Measurements from ENCODE around the gene MBTPS1.
"Not testable (repeated sequence)": the region's sequence is repeated elsewhere in the genome, so short reads cannot be mapped to it uniquely, and the experiment has no call there.

Gene MBTPS1

DNA sequence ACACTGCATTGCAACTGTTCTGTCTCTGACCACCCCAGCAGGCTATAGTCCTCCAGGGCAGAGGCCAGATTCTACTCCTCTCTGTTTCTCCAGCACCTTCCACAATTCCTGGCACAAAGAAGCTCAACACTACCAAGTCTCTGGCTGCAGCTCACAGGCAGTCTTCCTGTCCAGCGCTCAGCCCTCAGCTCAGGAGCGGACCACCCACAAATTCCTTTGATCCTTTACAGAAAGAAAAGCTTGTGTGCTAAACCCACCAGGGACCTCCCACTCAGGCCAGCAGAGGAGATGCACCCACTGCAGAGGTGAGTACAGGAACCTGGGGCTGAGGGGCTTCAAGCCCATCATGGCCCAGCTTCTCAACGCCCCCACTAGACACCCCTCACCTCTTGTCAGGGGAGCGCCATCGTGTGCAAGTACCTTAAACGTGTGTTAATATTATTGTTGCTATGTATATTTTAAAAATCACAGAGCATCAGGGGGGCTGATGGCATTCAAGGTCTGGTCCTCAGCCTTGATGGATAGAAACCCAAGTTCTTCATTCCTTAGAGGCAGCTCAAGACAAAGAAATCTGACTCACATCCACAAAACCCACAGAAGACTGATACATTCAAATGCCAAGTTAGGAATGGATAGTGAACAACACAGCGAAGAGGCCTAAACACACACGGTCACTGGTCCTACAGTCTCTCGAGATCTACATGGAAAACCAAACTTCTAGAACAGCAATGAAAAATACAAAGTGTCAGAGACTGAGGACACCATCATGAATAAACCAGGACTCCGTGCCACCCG is 19.8 kb upstream of the MBTPS1 start:
- DNase-seq: no peak

DNA sequence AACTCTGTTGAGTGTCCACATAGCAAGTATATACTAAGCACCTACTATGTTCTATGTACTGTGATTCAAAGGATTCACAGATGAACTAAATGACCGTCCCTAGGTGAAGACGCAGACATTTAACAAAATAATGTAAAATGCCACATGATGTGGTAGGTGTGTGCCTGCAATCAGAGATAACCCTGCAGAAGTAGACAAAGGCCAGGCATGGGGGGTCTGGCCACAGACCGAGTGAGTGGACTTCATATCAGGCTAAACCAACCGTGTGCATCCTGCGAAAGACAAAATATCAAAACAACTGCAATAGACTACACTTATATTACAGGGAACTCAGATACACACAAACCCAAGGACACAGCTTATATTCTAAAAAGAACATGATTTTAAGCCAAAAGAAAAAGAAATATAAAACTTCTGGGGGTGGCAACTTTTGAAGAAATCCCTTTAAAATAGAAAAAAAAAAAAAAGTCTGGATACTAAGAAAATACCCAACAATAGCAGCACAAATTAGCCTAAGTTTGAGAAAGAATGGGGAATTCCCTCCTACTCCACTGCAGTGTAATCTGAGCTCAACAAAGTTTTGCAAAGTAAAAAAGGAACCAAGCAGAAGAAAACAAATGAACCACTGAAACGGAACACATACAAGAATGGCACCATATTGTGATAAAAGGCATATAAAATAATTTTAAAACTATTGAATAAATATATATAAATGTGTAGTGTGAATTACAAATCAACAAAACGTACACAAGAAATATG is 16.0 kb upstream of the MBTPS1 start:
- no peak for DNase-seq

DNA sequence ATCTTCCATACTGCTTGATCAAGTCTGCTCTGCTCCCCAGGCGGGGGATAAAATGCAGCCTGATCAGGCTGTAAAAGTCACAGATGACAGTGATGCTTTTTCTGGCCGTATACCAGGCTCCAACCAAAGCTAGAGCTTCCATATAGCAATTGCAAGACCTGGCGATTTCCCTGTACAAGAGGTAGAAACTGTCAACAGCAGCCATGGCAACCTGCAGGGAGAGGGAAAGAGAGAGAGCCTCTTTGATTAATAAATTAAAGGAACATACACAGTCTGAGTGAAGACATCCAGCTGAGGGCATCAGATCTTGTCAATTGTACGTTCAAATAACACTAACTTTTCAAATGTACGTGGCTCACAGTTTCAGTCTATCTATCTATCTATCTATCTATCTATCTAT is 14.4 kb upstream of the MBTPS1 start:
- DNase-seq: no peak

DNA sequence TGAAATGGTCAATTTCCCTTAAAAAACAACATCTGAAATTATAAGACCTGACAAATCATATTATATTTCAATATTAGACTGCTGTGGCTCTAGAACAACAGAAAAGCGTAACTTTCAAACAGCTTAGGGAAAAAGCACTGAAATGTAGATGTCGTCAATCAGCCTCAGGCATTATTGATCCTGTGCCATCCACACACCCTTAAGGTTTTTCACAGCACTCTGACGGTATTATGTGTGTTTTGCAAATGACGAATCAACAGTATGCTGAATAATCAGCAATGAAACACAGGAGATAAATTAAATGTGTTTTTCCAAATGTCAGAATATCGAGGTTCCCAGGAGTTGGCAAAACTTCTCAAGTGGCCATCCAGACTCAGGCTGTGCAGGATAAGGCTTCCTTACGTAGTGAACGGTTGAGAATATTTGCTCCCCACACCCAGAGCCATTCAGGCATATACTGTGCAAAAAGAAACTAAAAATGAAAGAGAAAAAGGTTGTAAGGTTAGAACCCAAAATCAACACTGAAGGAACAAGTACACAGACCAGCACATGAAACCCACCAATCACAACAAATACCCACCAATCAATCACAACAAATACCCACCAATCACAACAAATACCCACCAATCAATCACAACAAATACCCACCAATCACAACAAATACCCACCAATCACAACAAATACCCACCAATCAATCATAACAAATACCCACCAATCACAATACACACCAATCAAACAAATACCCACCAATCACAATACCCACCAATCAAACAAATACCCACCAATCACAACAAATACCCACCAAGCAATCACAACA is 7.7 kb upstream of the MBTPS1 start:
- no peak for DNase-seq

DNA sequence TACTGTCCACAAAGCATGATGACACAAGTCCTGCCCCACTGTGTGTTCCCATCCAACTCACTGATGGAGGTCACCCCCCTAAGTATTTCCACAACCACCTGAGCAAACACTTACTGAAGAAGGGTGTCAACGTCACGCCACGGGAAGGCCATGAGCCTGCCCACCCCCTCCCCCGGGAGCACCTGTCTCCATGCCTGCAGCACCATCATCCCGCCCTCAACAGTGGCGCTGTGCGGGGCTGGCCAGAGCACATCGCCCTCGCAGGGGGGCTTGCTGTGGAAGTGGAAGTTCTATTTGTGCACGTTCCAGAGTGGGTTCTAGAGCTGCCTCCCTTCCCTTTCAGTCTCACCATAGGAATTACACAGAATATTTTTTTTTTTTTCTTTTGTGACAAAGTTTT is 4.3 kb upstream of the MBTPS1 start:
- no peak for DNase-seq

DNA sequence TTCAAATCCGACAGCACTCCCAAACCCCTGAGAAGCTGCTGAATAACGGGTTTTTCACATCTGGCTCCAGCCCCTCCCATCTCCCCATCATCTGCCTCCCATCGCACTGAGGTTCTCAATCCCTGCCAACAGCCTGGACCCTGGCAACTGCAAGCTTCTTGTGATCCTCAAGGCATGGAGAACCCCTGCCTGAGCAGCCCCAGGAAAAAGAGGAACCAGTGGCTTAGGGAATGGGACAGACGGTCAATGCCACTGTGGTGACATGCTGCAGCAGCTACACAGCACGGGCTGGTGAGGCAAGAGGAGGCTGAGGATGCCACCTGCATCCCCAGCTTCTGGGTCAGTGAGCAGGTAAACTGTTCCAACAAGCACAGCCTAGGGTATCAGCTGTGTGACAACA is 3.3 kb upstream of the MBTPS1 start:
- DNase-seq: no peak

DNA sequence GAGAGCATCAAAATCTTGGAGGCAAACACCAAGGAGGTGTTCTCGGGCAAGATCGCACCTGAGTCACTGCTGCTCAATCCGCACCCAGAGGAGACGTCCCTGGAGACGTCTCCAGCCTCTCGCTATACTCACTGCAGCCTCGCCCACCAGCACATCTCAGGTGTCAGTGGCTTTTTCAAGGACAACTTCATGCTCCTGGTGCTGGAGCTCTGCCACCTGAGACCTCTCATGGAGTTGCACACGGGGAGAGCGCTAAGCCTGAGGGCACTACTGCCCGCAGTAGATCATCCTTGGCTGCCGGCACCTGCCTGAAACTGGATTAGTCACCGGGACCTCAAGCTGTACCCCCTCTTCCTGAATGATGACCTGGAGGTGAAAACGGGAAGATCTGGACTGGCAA is 2.6 kb upstream of the MBTPS1 start:
- no peak for DNase-seq

DNA sequence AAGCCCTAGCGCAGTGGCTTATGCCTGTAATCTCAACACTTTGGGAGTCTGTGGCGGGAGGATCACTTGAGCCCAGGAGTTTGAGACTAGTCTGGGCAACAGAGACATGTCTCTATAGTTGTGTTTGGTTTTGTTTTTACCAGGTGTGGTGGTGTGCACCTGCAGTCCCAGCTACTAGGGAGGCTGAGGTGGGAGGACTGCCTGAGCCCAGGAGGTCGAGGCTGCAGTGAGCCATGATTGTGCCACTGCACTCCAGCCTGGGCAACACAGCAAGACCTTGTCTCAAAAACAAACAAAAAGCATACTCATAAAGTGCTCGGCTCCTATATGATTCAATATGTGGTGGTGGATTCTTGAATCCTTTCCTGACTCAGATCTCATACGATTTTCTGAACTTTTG is 1.6 kb upstream of the MBTPS1 start:
- DNase-seq: not testable (repeated sequence)

DNA sequence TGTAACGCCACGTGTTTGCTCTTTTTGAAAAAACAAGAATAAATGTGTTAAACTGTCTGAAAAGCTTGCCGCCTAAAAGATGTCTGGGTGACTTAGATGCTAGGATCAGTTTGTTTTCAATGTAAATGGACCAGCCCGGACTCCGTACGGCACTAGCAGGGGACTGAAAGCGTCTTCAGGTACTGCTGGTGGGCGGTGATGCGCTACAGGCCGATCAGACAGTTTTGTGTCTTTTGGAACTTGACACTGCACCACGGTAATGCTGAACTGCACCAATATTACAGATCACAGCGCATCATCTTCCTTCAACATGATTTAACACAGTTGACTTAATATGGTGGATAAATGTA is 727 bp upstream of the MBTPS1 start:
- peak; percentile 47 for DNase-seq

DNA sequence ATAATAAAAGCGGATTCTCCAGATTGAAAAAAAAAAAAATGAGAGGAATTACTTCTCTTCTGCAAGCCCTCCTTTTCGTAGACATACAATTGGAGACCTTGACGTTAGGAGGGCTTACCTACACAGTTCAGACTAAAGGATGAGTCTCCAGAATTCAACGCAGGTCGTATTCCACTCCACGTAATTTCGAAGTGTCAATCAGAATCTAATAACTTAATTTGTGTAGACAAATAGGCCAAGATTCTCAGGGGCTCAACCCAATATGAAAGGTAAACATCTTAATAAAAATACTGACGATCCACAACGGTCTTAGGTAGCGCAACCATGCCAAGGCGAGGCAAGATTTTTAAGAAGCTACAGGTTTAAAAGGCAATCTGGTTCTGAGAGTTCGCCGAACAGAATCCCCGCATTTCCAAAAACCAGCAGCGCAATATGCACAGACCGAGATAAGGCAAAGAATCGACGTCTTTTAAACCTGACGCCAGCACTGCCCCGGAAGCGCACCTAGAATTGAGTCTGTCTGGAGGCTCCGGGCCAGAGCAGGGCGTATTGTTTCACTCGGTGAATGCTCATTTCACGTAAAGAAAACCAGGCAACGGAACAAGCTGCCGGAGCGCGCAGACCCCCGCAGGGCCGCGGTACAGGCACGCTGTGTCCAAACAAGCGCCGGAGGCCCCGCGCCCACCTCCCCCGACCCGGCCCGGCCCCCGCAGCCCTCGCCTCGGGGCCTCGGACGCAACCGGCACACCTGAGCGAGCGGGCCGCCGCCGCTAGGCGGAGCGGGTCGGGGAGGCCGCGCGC is 623 bp downstream of the MBTPS1 start:
- peak; percentile 65 for DNase-seq

DNA sequence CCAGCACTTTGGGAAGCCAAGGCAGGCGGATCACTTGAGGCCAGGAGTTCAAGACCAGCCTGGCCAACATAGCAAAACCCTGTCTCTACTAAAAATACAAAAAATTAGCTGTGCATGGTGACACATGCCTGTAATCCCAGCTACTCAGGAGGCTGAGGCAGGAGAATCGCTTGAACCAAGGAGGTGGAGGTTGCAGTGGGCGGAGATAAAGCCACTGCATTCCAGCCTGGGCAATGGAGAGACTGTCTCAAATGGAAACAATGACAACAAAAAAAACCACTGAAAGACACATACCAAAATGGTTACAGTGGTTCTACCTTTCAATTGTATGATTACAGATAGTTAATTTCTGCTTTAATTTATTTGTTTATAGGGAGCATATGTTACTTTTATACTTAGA is 4.8 kb downstream of the MBTPS1 start:
- not testable (repeated sequence) for DNase-seq

DNA sequence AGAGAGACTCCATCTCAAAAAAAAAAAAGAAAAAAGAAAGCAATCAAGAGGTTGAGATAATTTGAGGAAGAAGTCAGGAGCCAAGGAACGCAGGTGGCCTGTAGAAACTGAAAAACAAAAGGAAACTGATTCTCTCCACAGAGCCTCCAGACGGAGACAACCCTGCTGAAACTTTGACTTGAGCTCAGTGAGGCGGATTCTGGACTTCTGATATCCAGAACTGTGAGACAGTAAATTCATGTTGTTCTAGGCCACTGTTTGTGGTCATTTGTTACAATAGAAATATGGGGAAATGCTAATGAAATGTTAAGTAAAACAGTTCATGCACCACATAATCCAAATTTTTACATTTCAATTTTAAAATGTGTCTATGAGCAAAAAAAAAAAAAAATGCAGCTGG is 5.2 kb downstream of the MBTPS1 start:
- no peak for DNase-seq

DNA sequence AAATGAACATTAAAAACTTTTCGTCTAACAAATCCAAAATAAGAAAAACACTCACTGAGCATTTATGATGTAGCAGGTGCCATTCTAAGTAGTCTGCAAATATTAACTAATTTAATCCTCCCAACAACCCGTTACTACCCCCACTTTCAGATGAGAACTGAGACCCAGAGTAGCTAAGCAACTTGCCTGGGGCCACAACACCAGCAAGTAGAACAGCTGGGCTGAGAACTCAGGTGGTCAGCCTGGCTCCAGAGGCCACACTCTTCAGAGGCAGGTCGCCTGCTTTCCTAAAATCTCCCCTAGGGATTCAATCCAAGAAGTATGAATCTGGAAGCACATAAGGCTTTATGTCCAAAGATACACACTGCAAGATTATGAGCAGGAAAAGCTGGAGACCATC is 6.2 kb downstream of the MBTPS1 start:
- DNase-seq: no peak

DNA sequence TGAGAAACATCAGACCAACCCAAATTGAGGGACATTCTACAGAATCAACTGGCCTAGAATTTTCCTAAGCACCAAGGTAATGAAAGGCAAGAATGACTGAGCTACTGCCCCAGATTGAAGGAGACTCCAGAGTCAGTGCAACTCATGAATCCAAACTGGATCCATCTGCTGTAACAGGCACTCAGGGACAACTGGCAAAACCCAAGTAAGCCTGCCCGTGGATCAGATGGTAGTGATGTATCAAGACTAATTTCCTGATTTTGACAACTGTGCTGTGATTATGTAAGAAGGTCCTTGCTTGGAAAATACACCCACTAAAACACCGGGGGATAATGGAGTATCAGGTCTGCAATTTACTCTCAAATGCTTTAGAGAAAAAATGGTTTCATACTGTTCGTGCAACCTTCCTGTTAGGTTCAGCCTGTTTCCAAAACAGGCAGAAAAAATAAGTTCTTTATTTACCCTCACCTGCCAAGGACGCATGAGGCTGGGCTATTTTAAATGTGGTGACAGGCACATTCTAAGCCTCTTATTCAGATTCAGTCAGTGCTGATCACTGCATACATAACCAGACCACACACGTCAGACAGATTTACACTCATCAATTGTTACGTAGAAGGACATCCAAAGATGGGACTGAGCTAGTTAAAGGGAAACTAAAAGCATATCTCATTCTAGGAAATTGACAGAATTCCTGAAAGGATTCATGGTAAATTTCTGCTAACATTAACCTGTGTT is 7.0 kb downstream of the MBTPS1 start:
- no peak for DNase-seq

DNA sequence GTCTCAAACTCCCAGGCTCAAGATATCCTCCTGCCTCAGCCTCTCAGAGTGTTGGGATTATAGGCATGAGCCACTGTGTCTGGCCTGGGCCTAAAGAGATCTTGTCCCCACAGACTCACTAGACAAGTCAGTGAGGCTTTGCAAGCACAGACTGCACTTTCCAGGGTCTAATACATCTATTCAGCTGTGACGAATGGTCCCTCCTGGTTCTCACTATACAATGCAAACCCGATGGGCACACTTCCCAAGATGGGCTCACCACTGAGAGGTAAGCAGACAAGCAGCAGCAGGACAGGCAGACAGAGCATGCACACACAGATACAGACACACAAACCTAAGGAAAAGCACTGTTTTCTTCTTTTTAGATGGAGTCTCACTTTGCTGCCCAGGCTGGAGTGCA is 8.8 kb downstream of the MBTPS1 start:
- no peak for DNase-seq

DNA sequence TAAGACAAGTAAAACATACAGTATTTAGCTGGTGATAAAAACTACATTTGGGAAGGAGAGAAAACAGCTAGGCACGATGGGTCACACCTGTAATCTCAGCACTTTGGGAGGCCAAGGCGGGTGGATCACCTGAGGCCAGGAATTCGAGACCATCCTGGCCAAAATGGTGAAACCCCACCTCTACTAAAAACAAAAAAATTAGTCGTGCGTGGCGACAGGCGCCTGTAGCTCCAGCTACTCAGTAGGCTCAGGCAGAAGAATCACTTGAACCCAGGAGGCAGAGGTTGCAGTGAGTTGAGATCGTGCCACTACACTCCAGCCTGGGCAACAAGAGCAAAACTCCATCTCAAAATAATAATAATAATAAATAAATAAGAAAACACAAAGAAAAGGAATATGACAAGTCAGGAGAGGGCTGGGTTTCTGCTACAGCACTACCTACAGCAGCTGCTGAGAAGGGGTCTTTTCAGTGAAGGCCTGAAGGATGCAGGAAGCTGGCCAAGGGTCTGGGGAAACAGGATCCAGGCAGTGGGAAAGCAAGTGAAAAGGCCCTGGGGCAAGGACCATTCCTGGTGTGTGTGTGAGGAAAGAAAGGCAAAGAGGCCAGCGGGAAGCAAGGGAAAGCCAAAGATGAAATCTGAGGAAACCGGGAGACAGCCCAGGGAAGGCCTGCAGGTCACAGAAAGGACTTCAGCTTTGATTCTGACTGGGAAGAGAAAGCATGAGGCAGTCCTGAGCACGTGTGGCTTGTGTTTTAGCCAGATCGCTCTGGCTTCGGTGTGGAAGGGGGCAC is 10.6 kb downstream of the MBTPS1 start:
- no peak for DNase-seq

DNA sequence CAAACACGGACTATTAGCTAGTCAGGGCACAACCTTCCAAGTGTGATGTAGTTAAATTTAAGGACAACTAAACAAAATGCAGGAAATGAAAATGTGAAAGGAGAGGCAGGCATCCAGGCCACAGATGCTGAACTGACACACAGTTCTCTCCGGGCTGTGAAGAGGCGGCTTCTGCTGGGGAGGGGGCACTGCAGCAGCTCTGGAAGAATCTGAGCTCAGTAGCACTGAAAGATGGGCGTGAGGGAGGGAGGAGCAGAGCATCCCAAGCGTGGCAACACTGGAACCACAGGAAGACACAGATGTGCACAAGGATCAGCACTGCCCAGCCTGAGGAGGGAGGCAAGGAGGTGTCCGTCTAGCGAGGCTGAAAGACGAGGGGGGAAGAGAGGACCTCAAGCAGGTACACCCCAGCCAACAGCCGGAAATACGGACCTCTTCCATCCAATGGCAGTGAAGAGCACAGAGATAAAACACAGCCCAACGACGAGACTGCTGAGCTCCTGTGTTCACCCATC is 11.4 kb downstream of the MBTPS1 start:
- no peak for DNase-seq

DNA sequence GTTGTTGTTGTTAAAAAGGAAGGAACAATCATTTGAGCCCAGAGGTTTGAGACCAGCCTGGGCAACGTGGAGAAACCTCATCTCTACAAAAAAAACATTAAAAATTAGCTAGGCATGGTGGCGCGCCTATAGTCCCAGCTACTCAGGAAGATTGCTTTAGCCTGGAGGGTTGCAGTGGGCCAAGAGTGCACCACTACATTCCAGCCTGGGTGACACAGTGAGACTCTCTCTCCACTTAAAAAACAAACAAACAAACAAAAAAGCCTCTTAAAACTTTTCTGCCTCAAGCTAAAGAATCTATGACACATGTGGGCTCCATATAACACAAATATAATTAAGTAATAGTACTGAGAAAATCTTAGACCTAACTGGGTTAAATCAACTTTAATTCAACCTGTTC is 12.5 kb downstream of the MBTPS1 start:
- no peak for DNase-seq

DNA sequence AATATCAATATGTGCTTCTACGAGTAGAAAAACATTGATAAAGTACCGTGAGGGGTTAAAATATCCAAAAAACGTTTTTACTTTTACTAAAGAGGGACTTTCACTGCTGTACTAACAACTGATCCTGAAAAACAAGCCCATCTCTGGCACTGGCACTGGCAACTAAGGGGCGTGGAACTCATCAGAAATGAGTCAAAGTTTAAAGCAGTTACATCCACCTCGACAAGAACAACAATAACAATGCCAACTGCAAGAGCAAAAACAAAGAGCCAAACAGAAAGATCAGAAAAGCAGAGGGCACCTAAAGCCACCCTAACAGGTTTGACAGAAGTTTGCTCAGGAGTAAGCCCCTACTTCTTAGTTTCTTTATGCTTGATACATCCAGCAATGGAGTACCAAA is 13.1 kb downstream of the MBTPS1 start:
- no peak for DNase-seq

DNA sequence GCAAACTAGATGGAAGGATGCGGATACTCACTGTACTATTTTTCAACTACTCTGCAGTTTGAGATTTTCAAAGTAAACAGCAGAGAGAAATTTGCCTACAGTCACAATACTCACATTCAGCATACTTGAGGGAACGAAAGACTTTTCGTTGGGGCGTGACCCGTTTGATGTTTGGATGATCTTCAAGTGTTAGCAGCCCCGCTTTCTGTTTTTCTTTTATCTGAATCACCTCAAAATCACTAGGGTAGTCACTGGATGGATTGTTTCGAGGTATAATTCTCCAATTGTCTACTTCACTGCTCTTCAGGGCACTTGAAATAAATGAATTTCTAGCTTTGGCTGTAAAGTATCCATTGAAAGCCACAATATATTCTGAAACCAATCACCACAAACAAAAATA is 17.8 kb downstream of the MBTPS1 start:
- no peak for DNase-seq

DNA sequence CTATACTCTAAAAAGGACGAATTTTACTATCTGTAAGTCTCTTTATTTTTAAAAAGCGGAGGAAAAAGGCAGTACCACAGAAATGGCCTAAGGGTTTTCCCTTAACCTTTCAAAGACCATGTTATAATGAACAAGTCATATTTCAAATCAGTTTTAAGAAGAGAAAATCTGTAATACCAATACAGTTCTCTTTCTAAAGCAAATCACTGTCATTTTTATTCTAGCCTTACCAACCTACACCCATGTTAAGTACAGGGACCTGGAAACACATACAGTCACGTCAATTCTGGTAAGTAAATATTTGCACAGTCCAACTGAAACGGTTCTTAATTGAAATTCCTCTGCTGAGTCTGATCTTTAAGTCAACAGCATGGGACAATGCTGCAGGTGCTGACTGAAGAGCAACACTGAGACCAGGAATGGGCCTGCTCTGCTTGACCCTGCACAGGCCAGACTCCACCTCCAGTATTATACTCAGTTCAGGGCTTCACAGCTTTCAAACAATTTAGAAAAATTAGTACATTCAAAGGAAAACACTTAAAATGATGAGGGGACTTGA is 20.2 kb downstream of the MBTPS1 start:
- no peak for DNase-seq
